RWPE1 (cell line): Measurements from ENCODE around the gene EGFL8.

Experiments used
- CTCF ChIA-PET: fragments of 350-600 bp; sonication (Branson Sonifier 250); formaldehyde crosslinking; extraction: SDS; loops from one replicate; lab custom pipeline; 2021; lab: Yijun Ruan, JAX
- POLR2A ChIA-PET: fragments of 400-600 bp; formaldehyde crosslinking; extraction: SDS; loops from one replicate; lab custom pipeline; 2020; ENCODE audit warnings: antibody characterized with exemption; ENCODE audit not compliant: low non-redundant PET; lab: Yijun Ruan, JAX
- DNase-seq: peaks from one replicate; pipeline ENCODE4 v3.0.0; 2012; ENCODE audit warnings: low spot score
- H3K27ac ChIP-seq: fragments of 450-650 bp; 2 replicates; pipeline ENCODE4 v1.5.1; 2017
- TF ChIP-seq, protein P1 (sequence below): fragments of 450-650 bp; conservative IDR thresholded peaks from 2 replicates; pipeline ENCODE4 v1.5.1; 2017; ENCODE audit warnings: low read depth, mild to moderate bottlenecking

Gene EGFL8

GRCh38 chr6:32129297-32130088, 34.9 kb upstream of the EGFL8 start:
- DNase-seq = no peak
- TF ChIP-seq, protein P1, sequence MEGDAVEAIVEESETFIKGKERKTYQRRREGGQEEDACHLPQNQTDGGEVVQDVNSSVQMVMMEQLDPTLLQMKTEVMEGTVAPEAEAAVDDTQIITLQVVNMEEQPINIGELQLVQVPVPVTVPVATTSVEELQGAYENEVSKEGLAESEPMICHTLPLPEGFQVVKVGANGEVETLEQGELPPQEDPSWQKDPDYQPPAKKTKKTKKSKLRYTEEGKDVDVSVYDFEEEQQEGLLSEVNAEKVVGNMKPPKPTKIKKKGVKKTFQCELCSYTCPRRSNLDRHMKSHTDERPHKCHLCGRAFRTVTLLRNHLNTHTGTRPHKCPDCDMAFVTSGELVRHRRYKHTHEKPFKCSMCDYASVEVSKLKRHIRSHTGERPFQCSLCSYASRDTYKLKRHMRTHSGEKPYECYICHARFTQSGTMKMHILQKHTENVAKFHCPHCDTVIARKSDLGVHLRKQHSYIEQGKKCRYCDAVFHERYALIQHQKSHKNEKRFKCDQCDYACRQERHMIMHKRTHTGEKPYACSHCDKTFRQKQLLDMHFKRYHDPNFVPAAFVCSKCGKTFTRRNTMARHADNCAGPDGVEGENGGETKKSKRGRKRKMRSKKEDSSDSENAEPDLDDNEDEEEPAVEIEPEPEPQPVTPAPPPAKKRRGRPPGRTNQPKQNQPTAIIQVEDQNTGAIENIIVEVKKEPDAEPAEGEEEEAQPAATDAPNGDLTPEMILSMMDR = no peak
- ChIA-PET POLR2A (interaction anchor here (0.8 kb wide), 1 partner anchor 66 kb away, joined by 3 read pairs; no protein-coding TSS in a partner anchor), CTCF (interaction anchor here (0.6 to 1.5 kb wide), 5 partner anchors 11 to 297 kb away, joined by 3 to 7 read pairs (median 4); no protein-coding TSS in a partner anchor)
- H3K27ac ChIP-seq = peak overlapping the region; percentile 89

DNA sequence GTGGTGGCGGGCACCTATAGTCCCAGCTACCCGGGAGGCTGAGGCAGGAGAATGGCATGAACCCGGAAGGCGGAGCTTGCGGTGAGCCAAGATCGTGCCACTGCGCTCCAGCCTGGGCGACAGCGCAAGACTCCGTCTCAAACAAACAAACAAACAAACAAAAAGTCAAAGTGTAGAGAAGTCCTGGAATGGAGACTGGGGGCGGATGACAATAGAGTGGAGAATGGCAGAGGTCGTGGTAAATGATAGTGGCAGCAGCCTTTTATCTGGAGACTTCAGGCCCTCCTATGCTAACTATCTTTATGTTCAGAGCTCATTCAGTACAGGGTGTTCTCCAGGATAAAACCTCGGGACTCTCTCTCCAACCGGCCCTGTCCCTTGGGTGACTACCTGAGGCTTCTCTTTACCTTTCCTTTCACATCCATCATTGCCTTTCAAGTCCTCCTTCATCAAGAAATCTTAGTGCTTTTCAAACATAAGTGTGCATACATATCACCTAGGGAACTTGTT, 32.9 kb upstream of the EGFL8 start:
- CTCF ChIA-PET = interaction anchor here (0.6 to 0.9 kb wide), 3 partner anchors 9 to 20 kb away, joined by 3 to 4 read pairs (median 3); no protein-coding TSS in a partner anchor
- POLR2A ChIA-PET = no interaction called here
- no peak for DNase-seq
- peak overlapping the region; percentile 89; the same call in 1 of the 2 replicates for H3K27ac ChIP-seq
- TF ChIP-seq, protein P1 = no peak

DNA sequence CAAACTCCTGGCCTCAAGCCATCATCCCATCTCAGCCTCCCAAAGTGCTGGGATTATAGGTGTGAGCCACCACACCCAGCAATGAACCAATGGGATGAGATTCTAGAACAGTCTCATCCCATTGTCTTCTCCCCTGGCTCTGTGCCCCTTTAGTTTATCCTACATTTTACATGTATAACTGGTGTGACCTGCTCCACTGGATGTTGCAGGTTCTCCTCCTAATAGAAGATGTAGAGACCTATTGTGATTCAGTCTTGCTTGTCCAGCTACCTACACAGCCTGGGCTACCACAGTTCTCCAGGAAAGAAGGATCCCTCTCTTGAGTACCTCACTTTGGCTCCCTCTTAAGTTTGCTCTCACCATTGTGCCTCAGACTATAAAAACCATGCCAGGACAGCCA, 32.3 kb upstream of the EGFL8 start:
- H3K27ac ChIP-seq = no peak overlapping the region
- ChIA-PET CTCF (interaction anchor here (0.7 kb wide), 1 partner anchor 19 kb away, joined by 4 read pairs; no protein-coding TSS in a partner anchor), POLR2A (no interaction called here)
- TF ChIP-seq, protein P1 = no peak
- DNase-seq = no peak

GRCh38 chr6:32133786-32134185, 30.6 kb upstream of the EGFL8 start:
- TF ChIP-seq, protein P1 = no peak
- ChIA-PET POLR2A (no interaction called here), CTCF (no interaction called here)
- DNase-seq = no peak
- H3K27ac ChIP-seq = no peak overlapping the region

DNA sequence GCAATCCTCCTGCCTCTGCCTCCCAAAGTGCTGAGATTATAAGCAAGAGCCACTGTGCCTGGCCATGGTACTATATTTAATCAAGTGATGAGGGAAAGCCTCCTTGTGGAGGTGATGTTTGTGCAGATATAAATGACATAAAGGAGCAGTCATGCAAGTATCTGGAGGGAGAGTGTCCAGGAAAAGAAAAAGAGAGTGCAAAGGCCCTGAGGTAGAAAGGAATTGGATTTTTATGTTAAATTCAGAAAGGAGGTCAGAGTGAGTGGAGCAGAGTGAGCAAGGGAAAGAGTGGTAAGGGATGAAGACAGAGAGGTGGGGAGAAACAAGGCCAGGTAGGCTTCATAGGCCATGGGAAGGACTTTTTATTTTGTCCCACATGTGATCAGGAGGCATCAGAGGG, 26.9 kb upstream of the EGFL8 start:
- DNase-seq = no peak
- TF ChIP-seq, protein P1 = no peak
- ChIA-PET POLR2A (no interaction called here), CTCF (no interaction called here)
- H3K27ac ChIP-seq = no peak overlapping the region

GRCh38 chr6:32139590-32139989, 24.8 kb upstream of the EGFL8 start:
- TF ChIP-seq, protein P1 = no peak
- no peak for DNase-seq
- ChIA-PET CTCF (no interaction called here), POLR2A (no interaction called here)
- no peak overlapping the region for H3K27ac ChIP-seq
